ENCODE data around the gene ZNF580. TPM values are rescaled to one million over a fixed set of nuclear protein-coding genes. Genes with fewer than 3 reads are reported as not detected.

Gene ZNF580, protein sequence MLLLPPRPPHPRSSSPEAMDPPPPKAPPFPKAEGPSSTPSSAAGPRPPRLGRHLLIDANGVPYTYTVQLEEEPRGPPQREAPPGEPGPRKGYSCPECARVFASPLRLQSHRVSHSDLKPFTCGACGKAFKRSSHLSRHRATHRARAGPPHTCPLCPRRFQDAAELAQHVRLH
- total RNA-seq: 10 to 100 TPM; 46.1 to 47.8 TPM

DNA sequence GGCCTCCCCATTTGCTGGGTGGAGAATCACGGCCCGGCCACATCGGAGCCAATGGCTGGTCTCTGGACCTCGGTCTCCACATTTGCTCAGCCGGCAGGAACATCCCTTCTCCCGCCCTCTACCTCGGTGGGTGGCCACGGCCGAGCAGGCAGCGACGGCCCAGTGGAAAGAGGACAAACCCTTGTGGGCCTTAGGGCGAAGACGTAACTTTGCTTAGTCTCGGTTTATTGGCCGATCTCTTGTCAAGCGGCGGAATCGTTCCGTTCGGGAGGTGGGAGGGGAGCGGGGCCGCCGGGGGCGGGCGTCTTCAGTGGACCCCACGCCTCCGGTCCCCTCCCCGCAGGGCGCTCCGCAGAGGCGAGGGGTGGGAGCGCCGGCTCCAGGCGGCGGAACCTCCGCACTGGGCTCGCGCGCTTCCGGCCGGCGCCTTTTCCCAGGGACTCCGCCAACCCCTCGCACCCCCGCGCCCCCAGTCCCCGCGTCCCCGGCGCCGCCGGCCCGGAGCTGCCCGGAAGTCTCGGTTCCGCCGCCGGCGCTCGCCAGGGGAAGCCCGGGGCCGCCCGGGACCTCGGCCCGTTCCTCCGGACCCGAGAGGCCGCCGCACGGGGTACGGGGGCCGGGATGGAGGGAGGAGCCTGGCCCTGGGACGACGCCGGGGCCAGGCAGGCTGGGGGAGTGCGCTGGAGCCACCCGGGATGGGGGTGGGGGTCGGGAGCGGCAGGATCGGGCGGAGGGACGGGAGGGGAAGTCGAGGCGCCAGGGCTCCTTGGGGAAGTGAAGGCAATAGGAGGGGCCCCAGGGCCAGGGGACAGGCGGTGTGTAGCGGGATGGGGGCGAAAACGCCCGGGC, at the start of gene ZNF580:
TSS of gene ZNF580 (plus strand) at position 426 of the 849 bp plus-strand sequence. CDS start 1,507 bp downstream, outside the sequence.
- peaks cover 76% of the 10 kb centered on the region for H3K4me1 Mint-ChIP-seq (ENCODE audit: low read depth)
- peaks cover 0 to 2% of the 10 kb centered on the region in 2 donors for H3K9me3 Mint-ChIP-seq
- peak; percentile 44 to 59 for ATAC-seq (replicated peaks in 1 of 2)
- H3K27me3 Mint-ChIP-seq (ENCODE audit: low read depth): no peaks in the 10 kb centered on the region
- peaks cover 7 to 18% of the 10 kb centered on the region in 2 donors for H3K36me3 Mint-ChIP-seq (ENCODE audit: insufficient read depth in 2 of 2)
- peak within 1 kb of the TSS; percentile 89 to 96 for H3K4me3 Mint-ChIP-seq
- peak within 1 kb of the TSS; percentile 82 for H3K27ac Mint-ChIP-seq
- DNase-seq: peak; percentile 72 to 78

DNA sequence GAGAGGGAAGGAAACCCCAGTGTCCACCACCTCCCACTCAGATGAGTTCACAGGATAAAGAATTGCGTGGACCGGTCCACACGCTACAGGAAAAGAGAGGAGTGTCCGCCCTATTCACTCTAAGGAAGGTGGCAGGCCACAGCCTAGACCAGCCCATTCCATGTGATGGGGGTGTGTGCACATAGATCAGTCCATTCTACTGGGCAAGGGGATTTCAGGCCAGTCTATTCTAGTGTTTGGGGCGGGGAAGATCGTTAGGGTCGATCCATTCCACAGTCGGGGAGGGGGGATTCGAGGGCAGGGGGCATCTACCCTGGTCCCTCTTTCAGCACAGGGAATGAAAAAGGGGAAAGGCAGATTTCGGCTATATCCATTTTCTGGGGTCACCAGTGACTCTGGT, 49.2 kb upstream of the ZNF580 start:
- DNase-seq (no peak), ATAC-seq (replicated peaks in 1 of 2) (no peak)
- Mint-ChIP-seq H3K9me3 (peaks cover 1 to 3% of the 10 kb centered on the region in 2 donors), H3K4me1 (ENCODE audit: low read depth) (peaks cover 11% of the 10 kb centered on the region), H3K36me3 (ENCODE audit: insufficient read depth in 2 of 2) (peaks cover 12 to 16% of the 10 kb centered on the region in 2 donors), H3K27me3 (ENCODE audit: low read depth) (no peaks in the 10 kb centered on the region), H3K27ac (no peak overlapping the region), H3K4me3 (no peak overlapping the region)

DNA sequence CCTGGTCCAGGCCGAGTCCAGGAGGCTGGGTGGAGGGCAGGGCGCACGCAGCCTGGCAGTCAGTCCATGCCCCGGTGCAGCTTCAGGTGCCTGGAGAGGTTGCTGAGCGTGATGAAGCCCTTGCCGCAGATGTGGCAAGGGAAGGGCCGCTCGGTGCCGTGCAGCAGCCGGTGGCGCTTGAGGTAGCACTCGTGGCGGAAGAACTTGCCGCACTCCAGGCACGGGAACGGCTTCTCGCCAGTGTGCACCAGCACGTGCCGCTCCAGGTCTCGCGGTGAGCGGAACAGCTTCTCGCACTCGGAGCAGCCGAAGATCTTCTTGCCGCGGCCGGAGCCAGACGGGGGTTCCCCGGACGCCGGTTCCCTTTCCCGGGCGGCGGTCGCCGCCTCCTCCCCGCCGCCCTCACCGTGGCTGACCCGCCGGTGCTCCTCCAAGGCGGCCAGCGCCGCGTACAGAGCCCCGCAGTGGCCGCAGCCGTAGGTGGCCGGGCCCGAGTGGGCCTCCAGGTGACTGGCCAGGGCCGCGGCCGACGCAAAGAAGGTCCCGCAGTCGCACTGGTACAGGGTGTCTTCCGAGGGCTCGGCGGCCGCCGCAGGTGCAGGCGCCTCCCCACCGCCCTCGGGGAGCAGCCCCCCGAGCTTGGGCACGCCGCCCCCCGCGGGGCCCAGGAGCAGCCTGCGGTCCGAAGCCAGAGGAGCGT, 48.3 kb upstream of the ZNF580 start:
- H3K27ac Mint-ChIP-seq: no peak overlapping the region
- no peak for ATAC-seq (replicated peaks in 1 of 2)
- no peaks in the 10 kb centered on the region for H3K27me3 Mint-ChIP-seq (ENCODE audit: low read depth)
- peaks cover 5% of the 10 kb centered on the region for H3K4me1 Mint-ChIP-seq (ENCODE audit: low read depth)
- H3K36me3 Mint-ChIP-seq (ENCODE audit: insufficient read depth in 2 of 2): peaks cover 12 to 23% of the 10 kb centered on the region in 2 donors
- no peak overlapping the region for H3K4me3 Mint-ChIP-seq
- H3K9me3 Mint-ChIP-seq: peaks cover 1 to 3% of the 10 kb centered on the region in 2 donors
- no peak for DNase-seq

DNA sequence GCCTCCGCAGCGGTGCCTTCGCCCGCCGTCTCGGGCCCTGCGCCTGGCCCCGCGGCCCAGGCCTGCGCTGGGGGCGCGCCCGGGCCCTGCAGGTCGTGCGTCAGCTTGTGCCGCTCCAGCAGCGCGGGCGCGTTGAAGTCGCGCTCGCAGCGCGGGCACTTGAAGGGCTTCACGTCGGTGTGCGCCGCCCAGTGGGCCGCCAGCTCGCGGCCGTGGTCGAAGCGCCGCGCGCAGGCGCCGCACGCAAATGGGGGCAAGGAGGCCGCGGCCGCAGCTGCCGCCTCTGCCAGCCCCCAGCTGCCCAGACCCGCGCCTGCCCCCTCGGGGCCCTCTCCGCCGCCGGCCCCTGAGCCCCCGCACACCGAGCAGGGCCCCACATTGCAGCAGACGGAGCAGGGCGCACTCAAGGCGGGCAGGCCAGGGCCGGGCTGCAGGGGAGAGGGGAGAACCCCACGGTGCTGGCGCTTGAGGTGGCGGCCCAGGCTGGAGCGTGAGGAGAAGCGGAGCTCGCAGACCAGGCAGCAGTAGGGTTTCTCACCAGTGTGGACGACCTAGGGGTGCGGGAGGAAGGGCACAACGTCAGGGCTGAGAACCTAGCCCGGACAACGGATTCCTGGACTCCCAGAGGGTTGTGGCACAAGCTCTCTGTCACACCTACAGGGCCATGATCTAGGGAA, 47.6 kb upstream of the ZNF580 start:
- Mint-ChIP-seq H3K27me3 (ENCODE audit: low read depth) (no peaks in the 10 kb centered on the region), H3K27ac (no peak overlapping the region), H3K36me3 (ENCODE audit: insufficient read depth in 2 of 2) (peaks cover 14 to 23% of the 10 kb centered on the region in 2 donors), H3K4me1 (ENCODE audit: low read depth) (peaks cover 7% of the 10 kb centered on the region), H3K9me3 (peaks cover 1 to 3% of the 10 kb centered on the region in 2 donors), H3K4me3 (no peak overlapping the region)
- DNase-seq: no peak
- no peak for ATAC-seq (replicated peaks in 1 of 2)

DNA sequence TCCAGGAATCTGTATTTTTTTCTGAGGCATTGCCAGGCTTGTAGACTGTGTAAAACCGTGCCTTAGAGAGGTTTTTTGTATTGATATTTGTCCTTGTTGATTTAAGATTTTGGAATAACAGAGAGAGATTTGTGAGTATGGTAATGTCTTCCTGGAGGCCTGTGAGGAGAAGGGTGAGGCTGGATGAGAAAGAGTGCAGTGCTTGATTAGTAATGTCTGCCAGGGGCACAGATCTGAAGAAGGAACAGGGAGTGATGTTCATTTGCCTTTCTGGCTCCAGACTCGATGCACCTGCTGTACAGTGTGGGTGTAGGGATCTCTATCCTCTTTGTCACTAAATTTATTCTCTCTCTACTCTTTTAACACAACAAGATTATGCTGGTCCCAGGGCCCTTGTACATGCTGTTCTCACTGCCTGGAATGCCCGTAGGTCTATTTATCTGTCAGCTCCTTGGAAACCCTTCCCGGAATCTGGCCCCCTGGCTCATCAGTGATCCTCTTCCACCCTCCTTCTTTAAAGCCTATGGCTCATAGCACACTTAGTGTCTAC, 45.7 kb upstream of the ZNF580 start:
- ATAC-seq (replicated peaks in 1 of 2) (no peak), DNase-seq (no peak)
- Mint-ChIP-seq H3K4me3 (no peak overlapping the region), H3K27me3 (ENCODE audit: low read depth) (no peaks in the 10 kb centered on the region), H3K4me1 (ENCODE audit: low read depth) (peaks cover 13% of the 10 kb centered on the region), H3K9me3 (peaks cover 1 to 3% of the 10 kb centered on the region in 2 donors), H3K36me3 (ENCODE audit: insufficient read depth in 2 of 2) (peaks cover 14 to 23% of the 10 kb centered on the region in 2 donors), H3K27ac (no peak overlapping the region)

DNA sequence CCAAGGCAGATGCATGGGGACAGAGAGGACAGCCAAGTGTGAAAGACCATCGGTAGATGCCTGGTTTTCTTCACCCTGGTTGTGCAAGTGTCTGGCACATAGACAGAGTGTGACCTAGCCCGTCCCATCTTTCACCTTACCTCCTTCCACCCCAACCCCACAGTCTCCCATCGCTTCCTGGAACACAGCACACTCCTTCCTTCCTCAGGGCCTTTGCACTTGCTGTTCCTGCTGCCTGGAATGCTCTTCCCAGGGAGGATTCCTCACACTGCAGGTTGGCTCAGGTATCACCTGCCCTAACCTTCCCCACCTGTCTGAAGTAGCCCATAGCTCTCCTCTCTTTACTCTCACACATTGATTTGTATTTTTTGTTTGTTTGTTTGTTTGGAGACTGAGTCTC, 44.5 kb upstream of the ZNF580 start:
- Mint-ChIP-seq H3K9me3 (peaks cover 1 to 3% of the 10 kb centered on the region in 2 donors), H3K27me3 (ENCODE audit: low read depth) (no peaks in the 10 kb centered on the region), H3K4me3 (no peak overlapping the region), H3K27ac (no peak overlapping the region), H3K36me3 (ENCODE audit: insufficient read depth in 2 of 2) (peaks cover 17 to 23% of the 10 kb centered on the region in 2 donors), H3K4me1 (ENCODE audit: low read depth) (peaks cover 17% of the 10 kb centered on the region)
- ATAC-seq (replicated peaks in 1 of 2) (no peak), DNase-seq (no peak)

DNA sequence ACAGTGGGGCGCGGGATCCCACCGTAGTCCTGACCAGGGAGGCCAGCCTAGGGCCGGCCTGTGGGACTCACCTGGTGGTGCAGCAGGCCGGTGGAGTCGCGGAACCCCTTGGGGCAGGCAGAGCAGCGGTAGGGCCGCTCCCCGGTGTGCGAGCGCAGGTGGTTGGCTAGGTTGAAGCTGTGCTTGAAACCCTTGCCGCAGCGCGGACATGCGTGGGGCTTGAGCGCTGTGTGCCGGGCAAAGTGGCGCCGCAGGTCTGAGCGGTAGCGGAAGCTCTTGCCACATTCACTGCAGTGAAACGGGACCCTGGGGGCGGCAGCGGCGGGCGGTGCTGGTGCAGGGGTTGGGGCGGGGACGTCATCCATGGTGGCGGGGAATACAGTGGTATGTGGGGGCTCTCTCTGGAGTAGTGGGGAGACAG, 43.3 kb upstream of the ZNF580 start:
- Mint-ChIP-seq H3K4me3 (no peak overlapping the region), H3K27ac (no peak overlapping the region), H3K27me3 (ENCODE audit: low read depth) (no peaks in the 10 kb centered on the region), H3K9me3 (peaks cover 1 to 3% of the 10 kb centered on the region in 2 donors), H3K4me1 (ENCODE audit: low read depth) (peaks cover 24% of the 10 kb centered on the region), H3K36me3 (ENCODE audit: insufficient read depth in 2 of 2) (peaks cover 17 to 23% of the 10 kb centered on the region in 2 donors)
- DNase-seq (no peak), ATAC-seq (replicated peaks in 1 of 2) (no peak)

DNA sequence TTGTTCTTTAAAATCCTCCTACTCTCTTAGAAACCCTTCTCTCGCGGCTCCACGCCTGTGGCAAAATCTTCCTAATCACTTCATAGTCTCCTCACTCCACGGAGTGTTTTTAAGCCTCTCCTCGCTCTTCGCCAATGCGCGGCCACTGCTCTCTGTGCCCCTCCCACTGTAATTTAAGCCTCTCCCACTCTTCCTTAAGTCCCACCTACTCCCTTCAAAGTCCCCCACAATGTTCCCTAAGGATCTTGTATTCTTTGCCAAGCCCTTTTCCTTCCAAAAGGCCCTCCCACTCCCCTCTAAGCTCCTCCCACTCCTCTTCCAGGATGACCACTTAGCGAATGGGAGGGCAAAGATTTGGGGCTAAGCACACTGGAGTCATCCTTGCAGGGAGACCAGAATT, 42.8 kb upstream of the ZNF580 start:
- H3K4me3 Mint-ChIP-seq: no peak overlapping the region
- H3K4me1 Mint-ChIP-seq (ENCODE audit: low read depth): peaks cover 24% of the 10 kb centered on the region

DNA sequence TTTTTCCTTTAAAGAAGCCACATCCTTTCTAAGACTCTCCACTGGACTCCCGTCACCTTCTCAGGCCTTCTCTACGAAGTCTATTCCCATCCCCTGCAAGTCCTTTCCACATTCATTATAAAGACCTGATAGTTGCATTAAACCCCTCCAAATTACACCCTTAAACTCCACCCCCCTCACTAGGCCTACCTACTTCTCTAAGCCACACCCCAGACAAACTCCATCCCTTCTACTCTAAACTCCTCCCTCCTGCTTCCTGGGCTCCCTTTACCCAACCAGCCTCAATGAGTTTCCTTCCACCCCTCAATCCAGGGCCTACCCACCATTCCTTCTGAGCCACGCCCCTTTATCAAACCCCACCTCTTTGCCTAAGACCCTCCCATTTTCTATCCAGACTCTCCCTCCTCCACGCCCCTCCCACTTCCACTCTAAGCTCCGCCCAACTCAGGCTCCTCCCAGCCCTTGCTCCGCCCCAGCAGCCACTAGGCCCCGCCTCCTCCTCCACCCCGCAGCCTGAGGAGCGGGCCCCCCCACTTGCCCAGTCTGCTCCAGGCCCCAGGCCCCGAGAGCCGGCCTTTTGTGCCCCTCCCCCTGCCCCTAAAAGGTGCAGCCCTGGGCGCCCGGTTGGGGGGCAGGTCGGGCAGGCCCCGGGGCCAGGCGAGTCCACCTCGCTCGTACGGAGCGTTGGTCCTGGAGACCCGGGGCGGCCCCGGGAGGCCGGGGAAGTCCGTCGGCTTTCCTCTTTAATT, 41.9 kb upstream of the ZNF580 start:
- ATAC-seq (replicated peaks in 1 of 2) (peak; percentile 73 to 76), DNase-seq (peak; percentile 95 to 98)
- Mint-ChIP-seq H3K36me3 (ENCODE audit: insufficient read depth in 2 of 2) (peaks cover 17 to 27% of the 10 kb centered on the region in 2 donors), H3K4me1 (ENCODE audit: low read depth) (peaks cover 30% of the 10 kb centered on the region), H3K27ac (peak overlapping the region; percentile 90), H3K9me3 (peaks cover 1 to 3% of the 10 kb centered on the region in 2 donors), H3K4me3 (peak overlapping the region; percentile 89 to 91), H3K27me3 (ENCODE audit: low read depth) (no peaks in the 10 kb centered on the region)

More for the DNA sequence above, 42.8 kb upstream of the ZNF580 start:
- no peaks in the 10 kb centered on the region for H3K27me3 Mint-ChIP-seq (ENCODE audit: low read depth)
- H3K27ac Mint-ChIP-seq: no peak overlapping the region
- peaks cover 17 to 23% of the 10 kb centered on the region in 2 donors for H3K36me3 Mint-ChIP-seq (ENCODE audit: insufficient read depth in 2 of 2)
- peaks cover 1 to 3% of the 10 kb centered on the region in 2 donors for H3K9me3 Mint-ChIP-seq
- DNase-seq: no peak
- ATAC-seq (replicated peaks in 1 of 2): no peak

DNA sequence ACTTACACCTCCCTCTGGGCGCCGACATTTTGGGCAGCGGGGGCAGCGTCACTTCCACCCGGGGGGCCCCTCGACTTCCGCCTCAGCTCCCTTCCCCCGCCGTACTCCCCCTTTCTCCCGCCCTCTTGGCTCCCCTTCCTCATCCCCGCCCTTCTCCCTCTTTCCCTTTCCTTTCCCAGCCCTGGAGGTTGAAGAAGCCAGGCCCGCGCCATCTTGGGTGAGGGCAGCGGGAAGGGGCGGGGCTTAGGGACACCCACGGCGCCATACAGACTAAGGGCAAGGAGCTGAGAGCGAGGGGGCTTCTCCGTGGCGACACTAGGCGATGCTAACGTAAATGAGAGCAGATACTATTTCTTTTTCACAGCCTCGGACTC, 41.3 kb upstream of the ZNF580 start, which contains the start of gene FIZ1:
TSS of gene FIZ1 (minus strand) at position 50 of the 374 bp plus-strand sequence. CDS start 1,652 bp downstream, outside the sequence.
- peaks cover 34% of the 10 kb centered on the region for H3K4me1 Mint-ChIP-seq (ENCODE audit: low read depth)
- peak; percentile 69 to 77 for ATAC-seq (replicated peaks in 1 of 2)
- peak within 1 kb of the TSS; percentile 89 to 97 for H3K4me3 Mint-ChIP-seq
- DNase-seq: peak; percentile 95 to 98
- peaks cover 1 to 3% of the 10 kb centered on the region in 2 donors for H3K9me3 Mint-ChIP-seq
- no peaks in the 10 kb centered on the region for H3K27me3 Mint-ChIP-seq (ENCODE audit: low read depth)
- H3K27ac Mint-ChIP-seq: peak within 1 kb of the TSS; percentile 90
- peaks cover 17 to 27% of the 10 kb centered on the region in 2 donors for H3K36me3 Mint-ChIP-seq (ENCODE audit: insufficient read depth in 2 of 2)

DNA sequence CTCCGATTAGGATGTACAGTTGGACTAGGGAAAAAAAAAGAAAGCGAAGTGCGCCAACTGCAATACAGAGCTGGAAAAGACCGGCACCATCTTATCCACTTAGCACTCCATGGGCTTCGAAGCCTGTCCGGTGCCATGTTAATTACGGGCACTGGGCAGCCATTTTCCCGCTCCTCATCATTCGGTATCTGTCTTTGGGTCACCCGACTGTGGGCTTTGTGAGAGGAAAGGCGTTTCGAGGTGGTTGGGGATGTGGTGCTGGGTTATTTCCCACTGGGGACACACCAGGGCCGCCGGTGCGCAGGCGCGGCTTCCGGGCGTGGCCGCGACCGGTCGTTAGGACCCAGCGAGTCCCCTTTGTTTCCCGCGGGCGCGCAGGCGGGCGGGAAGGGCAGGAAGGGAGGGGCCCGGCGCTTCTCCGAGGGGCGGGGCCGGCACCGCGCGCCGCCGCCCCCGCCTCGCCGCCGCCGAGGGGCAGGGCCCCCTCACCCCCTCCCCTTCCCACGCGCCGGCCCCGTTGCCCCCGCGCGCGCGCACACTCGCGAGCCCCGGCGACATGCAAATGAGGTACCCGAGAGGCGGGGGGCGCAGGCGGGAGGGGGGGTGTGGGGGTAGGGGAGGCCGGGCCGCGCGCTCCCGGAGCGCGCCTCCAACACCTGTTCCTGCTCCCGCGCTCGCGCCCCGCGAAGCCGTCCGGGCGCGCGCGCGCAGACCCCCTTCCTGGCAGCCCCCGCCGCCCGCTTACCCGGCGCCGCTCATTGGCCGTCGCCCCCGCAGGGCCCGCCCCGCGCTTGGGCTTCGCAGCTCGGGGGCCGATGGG, 40.8 kb upstream of the ZNF580 start, which contains the start of gene ZNF524:
TSS of gene ZNF524 (plus strand) at position 447 of the 820 bp plus-strand sequence. CDS start 1,825 bp downstream, outside the sequence.
- Mint-ChIP-seq H3K4me1 (ENCODE audit: low read depth) (peaks cover 40% of the 10 kb centered on the region), H3K27me3 (ENCODE audit: low read depth) (no peaks in the 10 kb centered on the region), H3K9me3 (peaks cover 0 to 1% of the 10 kb centered on the region in 2 donors), H3K4me3 (peak within 1 kb of the TSS; percentile 89 to 97), H3K36me3 (ENCODE audit: insufficient read depth in 2 of 2) (peaks cover 14 to 22% of the 10 kb centered on the region in 2 donors), H3K27ac (peak within 1 kb of the TSS; percentile 97)
- DNase-seq (peak; percentile 86 to 89), ATAC-seq (replicated peaks in 1 of 2) (peak; percentile 66 to 67)
